ENCODE results near the gene DKKL1.

GRCh38 chr19:49408816-49409440 is 45.3 kb downstream of the DKKL1 start:
- TF ChIP-seq CTCF (IDR thresholded peaks at IDR 0.05; ENCODE audit: low read length) (no peak), EZH2 (IDR thresholded peaks at IDR 0.05; ENCODE audit: borderline replicate concordance, low read length) (no peak)
